ENCODE data around the gene KRTCAP3.

The KRTCAP3 gene

DNA sequence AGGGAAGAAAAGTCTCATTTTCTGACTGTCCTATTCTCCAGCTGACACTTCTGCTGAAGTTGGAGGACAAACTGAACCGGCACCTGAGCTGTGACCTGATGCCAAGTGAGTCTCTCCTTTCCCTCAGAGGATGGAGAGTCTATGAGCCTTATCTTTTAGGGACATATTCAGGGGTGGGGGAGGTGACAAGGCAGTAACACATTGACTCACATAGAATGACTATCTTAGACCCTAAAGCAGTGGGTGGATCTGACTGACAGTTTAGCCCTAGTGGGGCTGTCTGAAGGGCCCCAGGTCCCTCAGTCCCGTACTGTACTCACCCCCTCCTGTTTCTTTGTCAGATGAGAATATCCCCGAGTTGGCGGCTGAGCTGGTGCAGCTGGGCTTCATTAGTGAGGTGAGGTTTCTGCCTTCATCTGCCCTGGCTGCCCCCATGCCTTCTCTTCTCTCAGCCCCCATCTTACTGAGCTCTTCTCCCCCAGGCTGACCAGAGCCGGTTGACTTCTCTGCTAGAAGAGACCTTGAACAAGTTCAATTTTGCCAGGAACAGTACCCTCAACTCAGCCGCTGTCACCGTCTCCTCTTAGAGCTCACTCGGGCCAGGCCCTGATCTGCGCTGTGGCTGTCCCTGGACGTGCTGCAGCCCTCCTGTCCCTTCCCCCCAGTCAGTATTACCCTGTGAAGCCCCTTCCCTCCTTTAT is 805 bp upstream of the KRTCAP3 start:
- no peak for DNase-seq

GRCh38 chr2:27442920-27443282 is 720 bp downstream of the KRTCAP3 start:
- DNase-seq: no peak

- no peak for DNase-seq
Measured at GRCh38 chr2:27445155-27445554, 3.0 kb downstream of the KRTCAP3 start.

DNA sequence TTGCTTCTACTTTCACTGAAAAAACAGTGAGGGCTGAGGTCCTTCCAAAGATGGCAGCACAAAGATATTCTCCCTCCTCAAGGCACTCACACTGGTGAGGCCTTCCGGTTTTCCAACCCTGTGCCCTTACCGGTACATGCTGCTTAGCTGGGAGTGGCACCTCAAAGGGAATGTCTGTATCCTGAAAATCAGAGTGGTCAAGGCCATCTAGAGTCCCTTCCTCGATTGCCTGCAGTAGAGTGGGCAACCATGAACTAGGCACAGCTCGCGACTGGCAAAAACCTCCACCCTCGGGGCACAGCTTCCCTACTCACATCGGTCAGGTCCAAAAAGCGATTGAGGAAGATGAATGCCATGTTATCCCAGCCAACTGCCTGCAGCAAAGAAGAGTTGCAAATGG is 3.4 kb downstream of the KRTCAP3 start:
- DNase-seq: no peak

DNA sequence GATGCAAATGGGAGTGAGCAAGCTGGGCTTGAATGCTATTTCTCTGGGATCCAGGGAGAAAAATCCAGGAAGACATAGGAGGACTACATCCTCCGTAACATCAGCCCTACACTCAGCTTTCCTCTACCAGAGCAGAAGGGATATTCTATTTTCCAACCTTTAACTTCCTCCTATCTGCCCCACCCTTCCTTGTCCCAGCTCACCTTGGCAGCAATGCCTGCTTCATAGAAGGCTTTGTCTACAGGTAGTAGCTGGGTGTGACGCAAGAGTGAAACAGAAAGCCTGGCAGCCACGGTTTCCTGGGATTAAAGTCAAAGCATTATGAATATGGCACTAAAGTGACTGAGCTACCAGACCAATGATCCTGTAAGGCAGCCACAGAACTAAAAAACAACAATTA is 3.9 kb downstream of the KRTCAP3 start:
- DNase-seq: no peak

GRCh38 chr2:27448381-27448780 is 6.2 kb downstream of the KRTCAP3 start:
- no peak for DNase-seq

- no peak for DNase-seq
Measured at GRCh38 chr2:27451095-27451494, 8.9 kb downstream of the KRTCAP3 start.

DNA sequence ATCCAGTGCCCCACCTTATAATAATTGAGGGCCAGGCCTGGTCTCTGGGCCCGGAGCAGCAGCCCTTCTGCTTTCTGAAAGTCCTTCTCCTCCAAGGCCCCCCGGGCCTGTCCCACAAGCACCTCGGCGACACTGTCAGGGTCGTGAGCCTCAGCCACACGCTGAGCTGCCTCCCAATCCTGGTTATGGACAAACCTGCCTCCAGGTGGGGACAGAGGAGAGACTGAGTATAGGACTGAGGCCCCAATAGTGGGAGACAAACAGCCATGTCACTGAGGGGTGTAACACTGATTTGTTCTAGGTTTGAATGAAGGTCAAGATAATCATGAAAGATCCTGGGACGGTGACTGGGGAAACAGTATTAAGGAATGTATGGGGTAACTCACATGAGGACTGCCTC is 11.8 kb downstream of the KRTCAP3 start:
- DNase-seq: no peak

- no peak for DNase-seq
Measured at GRCh38 chr2:27461118-27461517, 18.9 kb downstream of the KRTCAP3 start.

GRCh38 chr2:27464443-27464842 is 22.3 kb downstream of the KRTCAP3 start:
- DNase-seq: no peak

DNA sequence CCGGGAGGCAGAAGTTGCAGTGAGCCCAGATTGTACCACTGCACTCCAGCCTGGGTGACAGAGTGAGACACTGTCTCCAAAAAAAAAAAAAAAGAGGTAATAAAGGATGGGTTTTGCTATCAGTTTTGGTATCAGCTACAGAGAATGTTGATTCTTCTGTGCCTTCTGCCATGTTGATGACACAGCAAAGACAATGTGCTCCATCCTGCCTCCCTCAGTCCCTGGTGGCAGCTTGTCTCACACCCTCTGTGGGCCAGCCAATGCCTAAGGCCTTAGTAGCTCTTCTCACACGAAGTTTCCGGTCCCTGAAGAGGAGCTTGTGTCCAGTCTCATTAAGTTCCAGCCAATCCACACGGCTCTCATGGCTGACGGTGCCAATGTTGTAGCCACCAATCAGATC is 29.8 kb downstream of the KRTCAP3 start:
- DNase-seq: no peak

DNA sequence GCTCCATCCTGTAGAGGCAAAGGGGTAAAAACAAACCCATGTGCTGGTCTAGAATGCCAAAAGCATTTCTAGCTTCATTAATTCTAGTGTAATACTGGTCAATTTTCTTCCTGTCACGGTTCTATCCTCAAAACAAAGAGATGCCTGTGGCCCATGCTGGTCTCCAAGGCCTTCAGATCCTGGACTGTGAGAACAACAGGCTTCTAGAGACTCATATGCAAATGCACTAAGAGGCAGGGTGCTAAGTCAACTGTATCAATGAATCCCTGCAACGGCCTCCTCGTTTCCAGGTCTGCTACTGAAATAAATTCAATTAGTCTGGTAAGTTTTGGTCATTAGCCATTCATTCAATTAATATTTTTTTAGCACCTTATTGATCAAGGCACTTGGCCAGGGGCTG is 43.3 kb downstream of the KRTCAP3 start:
- no peak for DNase-seq

GRCh38 chr2:27489118-27489497 is 46.9 kb downstream of the KRTCAP3 start:
- no peak for DNase-seq

- DNase-seq: peak; percentile 89 to 98 (median 95)
Measured at GRCh38 chr2:27489498-27490397, 47.6 kb downstream of the KRTCAP3 start, which contains the start of gene IFT172. Gene IFT172, minus strand, starts transcription at chr2:27489743. Its CDS starts 90 bp downstream, at chr2:27489653.

DNA sequence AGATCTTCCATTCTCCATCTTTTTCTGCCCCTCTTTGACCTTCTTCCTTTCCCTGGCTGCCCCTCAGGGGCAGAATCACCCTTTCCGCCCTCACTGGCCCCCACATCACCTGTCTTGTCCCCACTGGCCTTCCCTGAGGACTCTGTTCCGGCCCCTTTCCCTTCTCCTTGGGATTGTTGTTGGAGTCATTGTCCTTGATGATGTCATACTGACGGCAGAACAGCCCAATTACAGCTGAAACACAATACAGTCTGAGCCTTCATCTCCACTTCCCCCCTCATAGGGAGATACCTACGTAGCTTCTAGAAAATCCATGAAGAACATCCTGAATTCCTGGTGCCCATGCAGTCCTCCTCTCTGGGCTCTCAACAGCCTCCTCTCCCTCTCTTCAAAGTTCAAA is 50.4 kb downstream of the KRTCAP3 start:
- no peak for DNase-seq

GRCh38 chr2:27493948-27494283 is 51.7 kb downstream of the KRTCAP3 start:
- DNase-seq: no peak
